Ammon's horn (tissue), 1 donor: Measurements from ENCODE around the gene SELENOI.
A peak's percentile ranks its signal among the peaks of the same experiment; 100 is the strongest.
"Not testable (repeated sequence)": the region's sequence is repeated elsewhere in the genome, so short reads cannot be mapped to it uniquely, and the experiment has no call there.

Experiments
- DNase-seq: peaks from one replicate; pipeline ENCODE4 v3.0.0-alpha.2; 2016; ENCODE audit warnings: low spot score

The SELENOI gene

GRCh38 chr2:26359886-26360473, 14.0 kb downstream of the SELENOI start:
- no peak for DNase-seq

- no peak for DNase-seq
These were observed 17.4 kb downstream of the SELENOI start for GRCh38 chr2:26363323-26363722.

GRCh38 chr2:26363958-26364357, 18.0 kb downstream of the SELENOI start:
- no peak for DNase-seq

- no peak for DNase-seq
These were observed 18.7 kb downstream of the SELENOI start for GRCh38 chr2:26364669-26365068.

- no peak for DNase-seq
These were observed 21.0 kb downstream of the SELENOI start for GRCh38 chr2:26366957-26367356.

GRCh38 chr2:26369664-26370063, 23.7 kb downstream of the SELENOI start:
- not testable (repeated sequence) for DNase-seq

GRCh38 chr2:26370909-26371308, 25.0 kb downstream of the SELENOI start:
- not testable (repeated sequence) for DNase-seq

GRCh38 chr2:26376799-26377198, 30.9 kb downstream of the SELENOI start:
- no peak for DNase-seq

GRCh38 chr2:26380281-26380680, 34.3 kb downstream of the SELENOI start:
- no peak for DNase-seq

GRCh38 chr2:26382564-26382963, 36.6 kb downstream of the SELENOI start:
- DNase-seq, result no peak

- DNase-seq, result no peak
These were observed 38.2 kb downstream of the SELENOI start for GRCh38 chr2:26384183-26384582.

GRCh38 chr2:26384597-26384996, 38.7 kb downstream of the SELENOI start:
- DNase-seq, result no peak

GRCh38 chr2:26387189-26387588, 41.2 kb downstream of the SELENOI start:
- no peak for DNase-seq

- DNase-seq, result no peak
These were observed 48.8 kb downstream of the SELENOI start for GRCh38 chr2:26394694-26395093.

GRCh38 chr2:26395394-26395793, 49.5 kb downstream of the SELENOI start:
- DNase-seq, result no peak

- DNase-seq, result no peak
These were observed 50.9 kb downstream of the SELENOI start for GRCh38 chr2:26396734-26397298.

GRCh38 chr2:26399771-26400376, 53.9 kb downstream of the SELENOI start:
- DNase-seq, result no peak

GRCh38 chr2:26400723-26401122, 54.8 kb downstream of the SELENOI start:
- no peak for DNase-seq

- DNase-seq, result peak; percentile 68
These were observed 56.0 kb downstream of the SELENOI start, which contains the start of gene DRC1 for GRCh38 chr2:26401739-26402541. Gene DRC1, plus strand, starts transcription at chr2:26401920. Its CDS starts 70 bp downstream, at chr2:26401990.

- DNase-seq, result no peak
These were observed 61.6 kb downstream of the SELENOI start for GRCh38 chr2:26407526-26407925.

- DNase-seq, result no peak
These were observed 63.8 kb downstream of the SELENOI start for GRCh38 chr2:26409785-26410184.

GRCh38 chr2:26410764-26411243, 64.9 kb downstream of the SELENOI start:
- no peak for DNase-seq

GRCh38 chr2:26411419-26411818, 65.5 kb downstream of the SELENOI start:
- no peak for DNase-seq
